ENCODE results near the gene NOTCH4.
"Not testable (repeated sequence)": the region's sequence is repeated elsewhere in the genome, so short reads cannot be mapped to it uniquely, and the experiment has no call there.

NOTCH4 gene

DNA sequence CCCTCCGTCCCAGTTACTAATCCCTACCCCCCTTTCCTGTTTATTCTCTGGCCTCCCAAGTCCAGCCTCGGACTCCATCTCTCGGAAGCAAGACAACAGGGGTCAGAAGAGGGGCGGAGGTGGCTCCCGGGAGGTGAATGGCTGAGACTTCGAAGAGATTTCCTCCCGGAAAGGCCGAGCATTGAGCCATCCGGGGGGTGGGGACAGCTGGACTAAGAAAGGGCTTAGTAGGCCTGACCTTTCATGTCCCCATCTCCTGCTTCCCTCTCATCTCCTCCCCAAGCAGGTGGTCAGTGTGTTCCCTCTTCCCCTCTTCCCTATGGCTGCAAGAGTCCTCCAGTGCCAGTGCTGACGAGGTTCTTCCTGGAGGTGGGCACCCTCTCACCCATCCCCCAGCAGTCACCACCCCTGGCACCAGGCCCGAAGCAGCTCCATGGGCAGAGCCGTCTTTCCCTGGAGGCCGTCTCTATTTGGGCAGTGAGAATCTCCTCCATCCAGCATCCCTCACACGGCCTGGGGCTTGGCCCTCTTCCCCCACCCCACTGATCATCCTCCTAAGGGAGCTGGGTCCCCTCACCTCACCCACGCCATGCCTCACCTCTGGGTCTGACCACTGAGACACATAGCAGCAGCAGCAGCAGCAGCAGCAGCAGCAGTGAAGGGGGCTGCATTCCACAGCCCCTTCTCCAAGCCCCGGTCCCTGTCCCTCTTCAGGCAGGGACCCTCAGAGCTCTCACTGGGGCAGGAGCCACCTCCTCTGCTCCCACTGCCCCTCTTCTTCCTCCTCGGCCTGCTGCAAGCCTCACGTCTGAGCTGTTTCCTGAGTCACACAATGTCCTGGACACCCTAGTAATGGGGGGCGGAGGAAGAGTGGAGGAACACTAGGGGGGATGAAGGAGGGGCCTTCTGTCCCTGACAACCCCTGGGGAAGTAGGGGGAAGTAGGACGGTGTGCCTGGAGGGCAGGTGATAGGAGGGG, at the start of gene NOTCH4:
Gene NOTCH4 (minus strand): TSS at position 810 of the 978 bp plus-strand sequence. CDS start 139 bp downstream, at position 671.
- no peak for DNase-seq

DNA sequence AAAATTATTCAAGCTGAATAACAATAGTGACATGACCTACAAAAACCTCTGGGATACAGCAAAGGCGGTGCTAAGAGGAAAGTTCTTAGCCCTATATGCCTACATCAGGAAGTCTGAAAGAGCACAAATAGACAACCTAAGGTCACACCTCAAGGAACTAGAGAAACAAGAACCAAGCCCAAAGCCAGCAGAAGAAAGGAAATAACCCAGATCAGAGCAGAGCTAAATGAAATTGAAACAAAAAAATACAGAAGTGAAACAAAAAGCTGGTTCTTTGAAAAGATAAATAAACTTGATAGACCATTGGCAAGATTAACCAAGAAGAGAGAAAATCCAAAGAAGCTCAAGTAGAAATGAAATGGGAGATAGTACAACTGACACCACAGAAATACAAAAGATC, 47.6 kb upstream of the NOTCH4 start:
- DNase-seq = no peak

DNA sequence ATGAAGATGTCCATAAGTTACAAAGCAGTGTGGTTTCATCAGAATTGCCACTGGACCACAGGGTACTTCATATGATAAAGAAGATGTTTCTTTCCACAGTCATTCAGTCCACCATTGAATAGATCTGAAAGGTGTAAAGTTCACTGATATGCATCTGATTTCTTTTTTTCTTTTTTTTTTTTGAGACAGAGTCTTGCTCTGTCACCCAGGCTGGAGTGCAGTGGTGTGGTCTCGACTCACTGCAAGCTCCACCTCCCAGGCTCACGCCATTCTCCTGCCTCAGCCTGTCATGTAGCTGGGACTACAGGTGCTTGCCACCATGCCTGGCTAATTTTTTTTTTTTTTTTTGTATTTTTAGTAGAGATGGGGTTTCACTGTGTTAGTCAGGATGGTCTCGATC, 44.6 kb upstream of the NOTCH4 start:
- DNase-seq = not testable (repeated sequence)

DNA sequence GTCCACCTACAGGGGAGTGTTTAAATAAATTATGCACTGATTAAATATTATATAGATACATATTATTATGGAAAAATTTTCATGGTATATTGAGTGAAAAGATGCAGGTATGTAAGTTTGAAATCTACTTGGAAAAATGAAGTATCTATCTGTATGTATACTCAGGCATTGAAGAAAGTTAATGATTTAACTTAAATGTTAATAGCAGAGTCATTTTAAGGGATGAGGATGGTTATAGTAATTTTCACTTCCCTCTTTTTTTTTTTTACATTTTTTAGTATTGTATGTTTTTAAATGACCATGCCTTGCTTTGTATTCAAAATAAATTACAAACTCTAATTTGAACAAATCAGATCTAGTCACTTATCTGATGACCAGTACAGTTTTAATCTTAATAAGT, 43.2 kb upstream of the NOTCH4 start:
- no peak for DNase-seq

DNA sequence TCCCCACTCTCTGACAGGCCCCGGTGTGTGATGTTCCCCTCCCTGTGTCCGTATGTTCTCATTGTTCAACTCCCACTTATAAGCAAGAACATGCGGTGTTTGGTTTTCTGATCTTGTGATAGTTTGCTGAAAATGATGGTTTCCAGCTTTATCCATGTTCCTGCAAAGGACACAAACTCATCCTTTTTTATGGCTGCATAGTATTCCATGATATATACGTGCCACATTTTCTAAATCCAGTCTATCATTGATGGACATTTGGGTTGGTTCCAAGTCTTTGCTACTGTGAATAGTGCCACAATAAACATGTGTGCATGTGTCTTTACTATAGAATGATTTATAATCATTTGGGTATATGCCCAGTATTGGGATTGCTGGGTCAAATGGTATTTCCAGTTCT, 33.4 kb upstream of the NOTCH4 start:
- DNase-seq = not testable (repeated sequence)

DNA sequence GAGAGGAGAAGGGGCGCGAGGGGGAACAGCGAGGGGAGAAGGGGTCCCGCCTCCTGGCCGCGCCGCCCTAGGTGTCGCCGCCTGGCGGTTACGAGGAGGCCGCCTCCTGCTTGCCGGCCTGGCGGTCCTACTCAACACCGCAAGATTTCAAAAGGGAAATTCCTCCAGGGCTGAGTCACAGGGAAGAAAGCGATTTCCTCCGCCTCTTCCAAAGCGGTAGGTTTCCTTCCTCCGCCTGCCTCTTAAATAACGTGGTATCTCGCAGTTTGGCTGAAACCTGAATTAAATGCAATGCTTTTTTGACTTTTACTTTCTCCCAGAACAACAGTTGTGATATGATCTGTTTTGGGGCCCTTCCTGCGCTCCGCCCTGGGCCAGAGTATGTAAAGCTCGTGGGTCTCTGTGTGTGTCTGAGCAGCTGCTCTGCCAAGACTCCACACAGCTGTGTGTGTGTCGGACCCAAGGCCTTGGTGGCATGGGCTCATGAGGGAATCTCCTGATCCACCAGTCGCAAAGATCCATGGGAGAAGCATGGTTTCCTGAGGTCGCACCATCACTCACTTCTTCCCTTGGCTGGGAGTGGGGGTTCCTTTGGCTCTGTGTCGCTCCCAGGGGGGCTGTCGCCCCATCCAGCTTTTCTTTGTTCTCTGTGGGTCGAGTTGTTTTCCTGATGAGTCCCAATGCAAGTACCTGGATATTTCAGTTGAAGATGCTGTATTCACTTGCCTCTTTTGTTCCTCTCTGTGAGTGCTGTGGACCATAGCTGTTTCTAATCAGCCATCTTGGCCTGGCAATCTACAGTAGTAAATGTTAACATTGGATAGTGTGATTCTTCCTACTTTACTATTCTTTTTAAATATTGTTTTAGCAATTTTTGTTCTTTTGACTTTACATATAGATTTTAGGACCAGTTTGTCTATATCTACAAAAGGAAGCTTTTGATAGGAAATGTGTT, 31.6 kb upstream of the NOTCH4 start:
- DNase-seq = no peak

DNA sequence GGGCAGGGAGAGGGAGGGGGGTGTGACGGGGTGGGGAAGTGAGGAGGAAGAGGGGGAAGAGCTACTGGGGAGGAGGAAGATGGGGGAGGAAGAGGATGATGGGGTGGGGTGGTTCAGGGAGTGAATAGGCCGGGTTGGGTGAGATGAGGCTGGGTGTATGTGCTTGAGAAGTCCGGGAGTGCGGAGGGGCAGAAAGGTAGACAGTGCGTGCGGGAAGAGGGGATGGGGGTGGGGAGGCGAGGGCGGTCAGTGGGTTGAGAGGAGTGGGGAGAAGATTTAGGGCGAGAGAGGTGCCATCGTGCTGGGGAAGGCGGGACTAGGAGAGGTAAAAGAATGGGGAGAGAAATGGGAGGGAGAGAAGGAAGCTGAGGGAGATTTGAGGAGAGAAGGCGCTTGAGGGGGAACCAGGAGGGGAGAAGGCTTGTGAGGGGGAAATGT, 30.9 kb upstream of the NOTCH4 start:
- DNase-seq = no peak

DNA sequence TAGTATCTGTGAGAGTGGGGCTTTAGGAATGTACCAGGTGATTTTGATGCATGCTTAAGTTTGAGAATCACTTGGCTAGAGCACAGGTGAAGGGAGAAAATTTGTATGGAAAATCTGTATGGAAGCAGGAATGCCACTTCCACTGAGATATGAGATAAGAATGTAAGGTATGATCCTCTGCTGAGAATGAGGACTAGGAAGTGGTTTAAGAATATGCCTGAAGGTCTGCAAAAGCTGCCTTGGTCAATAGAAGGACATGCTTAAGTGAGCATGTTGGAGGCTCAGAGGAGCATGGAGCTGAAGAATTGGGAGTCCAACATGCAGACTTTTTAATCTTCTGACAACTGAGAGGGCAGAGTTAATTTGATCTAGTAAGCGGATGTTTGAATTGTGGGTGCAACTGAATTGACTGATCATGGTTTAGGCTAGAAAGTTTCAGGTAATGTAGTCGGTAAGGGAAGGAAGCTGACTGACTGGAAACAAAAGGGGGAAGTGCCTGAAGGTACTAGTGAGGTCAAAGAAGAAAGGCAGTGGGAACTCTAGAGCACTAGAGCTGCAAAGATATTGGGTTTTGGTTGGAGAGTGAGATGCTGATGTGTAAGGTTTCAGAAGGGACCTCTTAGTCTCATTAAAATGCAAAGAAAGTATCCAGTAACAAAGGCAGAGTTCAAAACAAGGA, 28.6 kb upstream of the NOTCH4 start:
- no peak for DNase-seq

DNA sequence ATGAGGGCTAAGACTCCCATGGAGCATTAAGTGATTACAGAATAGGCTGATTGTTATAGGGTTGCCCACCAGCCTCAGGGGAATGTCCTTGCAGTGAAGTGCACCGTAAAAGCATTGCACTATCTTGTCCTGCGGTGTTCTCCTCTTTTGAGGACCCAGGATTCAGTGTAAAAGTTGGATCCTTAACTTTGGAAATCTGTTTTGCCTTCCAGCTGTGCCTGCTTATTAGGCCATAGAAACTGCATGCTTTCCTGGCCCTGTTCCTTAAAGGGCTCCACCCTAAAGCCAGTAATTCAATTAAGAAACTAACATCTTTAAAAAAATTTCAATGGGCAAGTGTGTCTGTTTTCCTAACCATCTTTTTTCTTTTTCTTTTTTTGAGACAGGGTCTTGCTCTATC, 25.4 kb upstream of the NOTCH4 start:
- DNase-seq = no peak

DNA sequence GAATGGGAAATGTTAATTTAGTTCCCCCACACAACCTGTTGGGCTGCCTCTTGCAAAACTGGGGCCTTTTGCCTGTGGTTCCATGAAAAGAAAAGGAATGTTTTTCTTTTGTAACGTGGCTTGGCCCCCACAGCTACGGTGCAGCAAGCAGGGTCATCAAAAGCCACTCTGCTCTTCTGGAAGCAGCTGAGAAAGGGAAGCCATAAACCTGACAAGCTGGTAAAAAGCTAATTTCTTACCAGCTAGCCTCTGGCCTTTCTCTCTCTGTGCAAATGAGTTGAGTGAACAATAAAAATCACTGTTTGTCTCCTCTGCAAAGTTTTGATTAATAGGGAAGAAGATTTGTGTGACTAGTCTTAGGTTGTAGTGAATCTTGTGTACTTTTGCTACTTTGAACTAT, 23.5 kb upstream of the NOTCH4 start:
- no peak for DNase-seq

DNA sequence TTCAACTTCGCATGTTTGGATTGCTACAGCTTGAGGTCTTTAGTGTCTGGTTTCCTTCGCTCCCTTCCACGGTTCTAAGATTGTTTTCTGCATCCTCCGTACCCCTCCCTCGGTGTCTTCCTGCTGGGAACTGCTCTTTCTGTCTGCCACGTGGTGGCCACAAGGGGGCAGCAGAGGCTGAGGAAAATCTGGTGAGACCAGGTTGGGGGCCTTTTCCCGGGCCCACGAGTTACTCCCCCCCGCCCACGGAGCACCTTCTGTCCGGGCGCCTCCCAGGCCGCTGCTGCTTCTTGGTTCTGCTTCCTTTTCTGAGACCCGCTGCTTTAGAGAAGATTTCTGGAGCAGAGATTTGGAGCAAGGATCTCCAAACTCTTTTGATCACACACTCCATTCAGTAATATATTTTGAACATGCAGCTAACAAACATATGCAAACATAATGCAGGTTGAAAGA, 21.1 kb upstream of the NOTCH4 start:
- no peak for DNase-seq

DNA sequence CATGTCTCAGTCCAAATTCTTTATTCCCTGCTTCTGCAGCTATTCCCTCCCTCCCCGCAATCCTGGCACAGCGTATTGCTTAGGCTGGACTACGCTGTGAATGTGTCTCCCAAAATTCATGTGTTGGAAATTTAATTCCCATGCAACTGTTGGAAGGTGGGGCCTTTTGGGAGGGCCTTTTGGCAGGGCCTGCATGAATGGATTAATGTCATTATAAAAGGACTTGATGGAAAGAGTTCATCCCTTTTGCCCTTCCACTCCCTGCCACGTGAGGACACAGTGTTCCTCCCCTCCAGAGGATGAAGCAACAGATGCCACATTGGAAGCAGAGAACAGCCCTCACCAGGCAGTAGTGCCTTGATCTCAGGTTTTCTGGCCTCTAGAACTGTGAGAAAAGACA, 20.4 kb upstream of the NOTCH4 start:
- DNase-seq = no peak

DNA sequence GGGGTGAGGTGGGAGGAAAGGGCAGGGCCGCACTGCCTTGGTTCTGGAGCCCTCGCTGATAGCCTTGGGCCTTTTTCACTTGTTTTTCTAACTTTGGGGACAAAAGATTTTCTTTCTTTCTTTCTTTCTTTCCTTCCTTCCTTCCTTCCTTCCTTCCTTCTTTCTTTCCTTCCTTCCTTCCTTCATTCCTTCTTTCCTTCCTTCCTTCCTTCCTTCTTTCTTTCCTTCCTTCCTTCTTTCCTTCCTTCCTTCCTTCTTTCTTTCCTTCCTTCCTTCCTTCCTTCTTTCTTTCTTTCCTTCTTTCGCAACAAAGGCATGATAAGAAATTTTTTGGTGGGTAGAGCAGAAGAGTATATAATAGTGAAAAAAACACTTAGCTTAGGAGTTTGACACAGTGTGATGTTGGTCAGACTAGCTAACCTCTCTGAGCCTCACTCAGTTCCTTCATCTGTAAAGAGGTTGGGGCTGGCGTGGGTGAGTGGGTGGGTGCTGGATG, 18.5 kb upstream of the NOTCH4 start:
- DNase-seq = not testable (repeated sequence)

DNA sequence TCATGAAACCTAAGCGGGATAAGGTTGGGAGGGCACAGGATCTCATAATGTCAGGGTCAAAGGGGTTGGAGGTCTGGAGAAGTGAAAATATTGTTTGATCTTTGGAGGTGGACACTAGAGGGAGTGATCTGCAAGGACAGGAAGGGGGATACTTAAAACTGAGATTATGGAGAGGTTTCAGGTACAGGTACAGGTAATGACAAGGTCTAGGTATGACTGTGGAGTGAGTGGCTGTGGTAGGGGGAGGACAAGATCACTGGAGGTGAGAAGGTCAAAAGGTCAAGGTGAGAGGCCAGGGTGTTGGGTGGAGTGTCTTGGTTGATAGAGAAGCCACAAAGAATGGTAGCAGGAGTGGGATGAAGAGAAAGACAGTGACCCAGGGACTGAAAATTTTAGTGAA, 16.8 kb upstream of the NOTCH4 start:
- no peak for DNase-seq

DNA sequence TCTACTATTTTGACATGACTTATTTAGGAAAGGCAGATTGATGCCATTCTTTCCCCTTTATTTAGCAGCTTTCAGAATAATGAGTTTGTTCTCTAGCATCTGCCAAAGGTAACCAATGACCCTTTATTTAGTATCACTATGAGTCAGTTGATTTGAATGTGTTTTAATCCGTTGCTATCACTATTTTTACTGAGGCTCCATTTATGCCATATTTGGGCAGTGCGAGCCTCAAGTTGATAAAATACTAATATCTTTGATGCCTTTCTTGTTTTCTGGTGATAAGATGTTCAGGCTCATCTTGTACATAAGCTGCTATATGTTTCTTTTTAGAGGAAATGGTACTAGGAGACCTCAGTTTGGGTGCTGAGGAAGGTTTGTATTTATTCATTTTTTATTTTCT, 15.6 kb upstream of the NOTCH4 start:
- no peak for DNase-seq

DNA sequence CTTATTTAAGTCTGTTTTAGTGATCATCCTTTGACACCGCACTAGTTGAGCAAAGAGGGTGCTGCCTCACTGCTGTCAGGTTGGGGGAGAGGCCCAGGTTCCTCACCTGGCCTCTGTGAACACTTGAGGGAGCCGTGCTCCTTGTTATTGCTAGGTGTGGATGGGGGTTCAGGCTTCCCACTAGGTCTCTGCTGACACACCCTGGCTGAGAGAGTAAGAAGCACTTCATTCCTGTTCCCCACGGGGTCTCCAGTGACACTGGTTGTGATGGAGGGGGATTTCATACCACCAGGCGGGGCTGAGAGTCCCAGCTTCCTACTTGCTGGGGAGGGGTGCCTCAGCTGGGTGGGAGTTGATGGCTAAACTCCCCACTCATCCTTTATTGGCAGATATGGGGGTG, 11.1 kb upstream of the NOTCH4 start:
- no peak for DNase-seq

DNA sequence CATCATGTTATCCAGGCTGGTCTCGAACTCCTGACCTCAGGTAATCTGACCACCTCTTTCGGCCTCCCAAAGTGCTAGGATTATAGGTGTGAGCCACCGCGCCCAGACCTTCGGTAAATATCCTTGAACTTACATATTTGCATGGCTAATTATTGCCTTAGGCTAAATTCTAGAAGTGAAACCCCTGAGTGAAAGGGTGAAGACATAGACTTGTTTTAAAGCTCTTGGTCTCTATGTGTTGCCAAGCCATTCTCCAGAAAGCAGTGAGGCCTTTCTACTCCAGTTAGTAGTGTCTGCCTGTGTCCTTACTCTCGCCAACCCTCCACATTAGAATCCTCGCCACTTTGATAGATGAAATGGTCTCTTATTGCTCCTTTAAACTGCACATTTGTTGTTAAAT, 2.6 kb upstream of the NOTCH4 start:
- DNase-seq = no peak

DNA sequence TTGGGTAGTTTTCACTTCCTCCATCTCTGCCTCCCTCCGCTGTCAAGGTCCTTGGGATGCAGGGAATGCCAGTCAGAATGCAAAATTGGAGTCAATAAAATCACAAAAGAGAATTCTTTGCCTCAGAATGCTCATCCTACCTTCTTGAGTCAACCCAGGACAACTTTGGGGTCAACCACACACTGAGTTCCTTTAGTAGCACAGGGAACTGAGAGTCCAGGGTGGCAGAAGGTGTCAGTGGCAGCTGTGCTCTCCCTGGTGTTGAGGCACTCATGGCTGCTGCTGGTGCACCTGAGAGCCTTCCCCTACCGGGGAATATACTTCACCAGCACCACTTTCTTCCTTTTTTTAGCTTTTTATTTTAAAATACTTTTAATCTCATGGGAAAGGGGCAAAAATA, 829 bp upstream of the NOTCH4 start:
- DNase-seq = no peak

DNA sequence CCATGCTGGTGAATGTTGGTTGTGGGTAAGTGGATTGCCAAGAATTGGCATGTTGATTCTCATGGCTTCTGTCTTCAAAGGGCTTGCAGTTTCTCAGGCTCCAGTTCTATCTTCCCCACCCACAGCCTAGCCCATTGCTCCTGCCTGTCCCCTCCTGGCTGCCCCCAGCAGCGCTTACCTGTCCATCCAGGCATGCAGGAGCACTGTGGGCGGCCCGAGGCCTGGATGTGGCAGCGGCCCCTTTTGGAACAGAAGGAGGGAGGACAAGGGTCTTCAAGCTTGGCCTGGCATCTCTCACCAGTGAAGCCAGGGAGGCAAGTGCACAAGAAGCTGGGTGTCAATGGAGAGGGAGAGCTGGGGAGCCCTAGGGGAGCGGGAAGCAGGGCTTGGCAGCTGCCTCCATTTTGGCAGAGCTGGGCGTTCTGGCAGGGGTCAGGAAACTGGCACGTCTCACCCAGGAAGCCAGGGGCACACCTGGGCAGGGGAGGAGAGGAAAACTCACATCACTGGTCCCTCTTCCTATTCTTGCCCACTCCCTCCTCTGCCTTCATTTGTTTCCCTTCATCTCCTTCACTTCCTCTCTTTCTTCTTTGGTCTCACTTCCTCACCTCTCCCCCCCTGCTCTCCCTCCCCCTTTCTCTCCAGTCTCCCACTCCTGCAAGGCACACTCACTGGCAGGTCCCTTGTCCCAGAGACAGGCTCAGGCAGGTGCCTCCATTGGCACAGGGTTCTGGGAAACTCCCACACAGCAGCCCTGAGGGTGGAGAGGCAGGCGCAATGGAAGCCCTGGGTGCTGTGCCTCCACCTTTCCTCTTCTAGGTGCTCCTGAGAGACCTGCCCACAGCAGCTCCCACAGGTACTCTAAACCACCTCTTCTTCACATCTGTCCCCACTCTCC, 1.3 kb downstream of the NOTCH4 start:
- DNase-seq = no peak

DNA sequence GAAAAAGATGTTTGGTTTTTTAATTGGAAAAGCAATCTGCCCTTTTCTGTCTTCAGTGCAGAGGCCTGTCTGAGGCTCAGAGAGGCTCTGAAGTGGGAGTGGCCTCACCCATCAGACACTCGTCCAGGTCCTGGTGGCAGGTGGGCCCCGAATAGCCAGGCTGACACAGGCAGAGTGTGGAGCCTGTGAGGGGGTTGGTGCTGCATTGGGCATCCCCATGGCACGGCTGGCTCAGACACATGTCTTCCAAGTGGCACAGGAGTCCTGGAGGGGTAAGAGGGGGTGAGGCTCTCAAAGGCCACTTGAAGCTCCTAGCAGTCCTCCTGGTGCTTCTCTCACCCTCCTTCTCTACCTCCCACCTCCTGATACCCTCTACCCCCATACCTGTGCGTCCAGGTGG, 3.8 kb downstream of the NOTCH4 start:
- no peak for DNase-seq

DNA sequence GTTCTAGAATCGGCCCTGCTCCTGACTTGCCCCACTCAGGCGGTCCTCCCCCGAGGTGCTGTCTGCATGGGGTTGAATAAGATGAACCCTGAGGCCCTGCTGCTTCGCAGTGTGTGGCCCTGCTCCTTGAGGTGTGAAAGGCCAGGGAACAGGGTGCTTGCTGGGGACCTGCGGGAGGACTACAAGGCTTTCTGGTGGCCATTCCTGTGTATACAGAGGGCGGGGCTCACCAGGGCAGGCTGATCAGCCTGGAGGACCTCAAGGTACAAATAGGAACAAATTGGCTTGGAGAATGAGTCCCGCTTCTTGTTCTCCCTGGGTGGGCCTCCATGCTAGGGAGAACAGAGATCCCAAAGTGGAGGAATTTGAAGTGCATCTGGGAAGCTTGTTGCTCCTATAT, 5.7 kb downstream of the NOTCH4 start:
- no peak for DNase-seq

DNA sequence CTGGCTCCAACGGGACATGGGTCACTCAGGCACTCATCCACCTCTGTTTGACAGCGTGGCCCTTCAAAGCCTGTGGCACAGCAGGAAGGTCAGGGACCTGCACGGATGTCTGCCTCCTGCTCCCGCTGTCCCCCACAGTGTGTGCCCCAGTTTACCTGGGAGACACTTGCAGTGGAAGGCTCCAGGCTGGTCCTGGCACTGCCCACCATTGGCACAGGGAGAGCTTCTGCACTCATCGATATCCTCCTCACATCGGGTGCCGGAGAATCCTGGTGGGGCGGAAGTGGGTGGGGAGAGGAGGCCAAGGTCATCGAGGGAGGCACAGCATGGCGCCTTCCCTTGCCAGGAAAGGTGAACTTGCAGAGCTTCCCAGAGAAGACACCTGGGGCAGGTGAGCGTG, 6.9 kb downstream of the NOTCH4 start:
- no peak for DNase-seq

All from NCI-H446 treated with DMSO at 0.1 percent for 48 hours (cell line).